Measurements from ENCODE around the gene KAZN. TPM values are rescaled to one million over a fixed set of nuclear protein-coding genes. Genes with fewer than 3 reads are reported as not detected.

The KAZN gene
- total RNA-seq, 1 donor from 2014 or later: 9.4 TPM

GRCh38 chr1:14742181-14742980 is 143.9 kb downstream of the KAZN start:
- Mint-ChIP-seq H3K9me3 (ENCODE audit: unreplicated experiment) (peaks cover 2% of the 10 kb centered on the region), H3K27me3 (ENCODE audit: low read depth, unreplicated experiment) (peaks cover 4% of the 10 kb centered on the region), H3K27ac (ENCODE audit: unreplicated experiment) (peak overlapping the region; percentile 93), H3K36me3 (ENCODE audit: low read depth, unreplicated experiment) (no peaks in the 10 kb centered on the region), H3K4me1 (ENCODE audit: low read depth, unreplicated experiment) (peaks cover 26% of the 10 kb centered on the region), H3K4me3 (ENCODE audit: unreplicated experiment) (no peak overlapping the region)
- Histone ChIP-seq H3K9me3 (ENCODE audit: insufficient read depth, low read depth, low read length) (no peaks in the 10 kb centered on the region), H3K4me3 (ENCODE audit: insufficient read depth, low read depth, low read length) (no peak overlapping the region), H3K4me2 (ENCODE audit: low read length) (peak overlapping the region; percentile 64), H3K4me1 (ENCODE audit: insufficient read depth, low read length) (peaks cover 22% of the 10 kb centered on the region), H2AFZ (ENCODE audit: low read depth, low read length) (peak overlapping the region; percentile 7), H3K36me3 (ENCODE audit: insufficient read depth, low read length) (no peaks in the 10 kb centered on the region), H4K20me1 (ENCODE audit: insufficient read depth, low read length) (no peaks in the 10 kb centered on the region), H3K27ac (ENCODE audit: low read depth, low read length) (peak overlapping the region; percentile 68), H3K9ac (ENCODE audit: low read length) (peak overlapping the region; percentile 51), H3K27me3 (ENCODE audit: insufficient read depth, low read length) (peaks cover 11% of the 10 kb centered on the region), H3K79me2 (ENCODE audit: insufficient read depth, low read length) (no peaks in the 10 kb centered on the region)
- no peak for TF ChIP-seq CTCF (IDR thresholded peaks at IDR 0.05; ENCODE audit: insufficient read depth, low read depth, low read length)
- no peak for TF ChIP-seq EZH2 (IDR thresholded peaks at IDR 0.05; ENCODE audit: insufficient read depth, low read length)
- peak; percentile 99 for DNase-seq (ENCODE audit: low read depth)
- FAIRE-seq: peak; percentile 87

- Histone ChIP-seq H3K9ac (ENCODE audit: low read length) (no peak overlapping the region), H2AFZ (ENCODE audit: low read depth, low read length) (no peak overlapping the region), H3K4me1 (ENCODE audit: insufficient read depth, low read length) (peaks cover 18% of the 10 kb centered on the region), H4K20me1 (ENCODE audit: insufficient read depth, low read length) (no peaks in the 10 kb centered on the region), H3K36me3 (ENCODE audit: insufficient read depth, low read length) (no peaks in the 10 kb centered on the region), H3K9me3 (ENCODE audit: insufficient read depth, low read depth, low read length) (no peaks in the 10 kb centered on the region), H3K4me3 (ENCODE audit: insufficient read depth, low read depth, low read length) (no peak overlapping the region), H3K4me2 (ENCODE audit: low read length) (no peak overlapping the region), H3K79me2 (ENCODE audit: insufficient read depth, low read length) (no peaks in the 10 kb centered on the region), H3K27ac (ENCODE audit: low read depth, low read length) (no peak overlapping the region), H3K27me3 (ENCODE audit: insufficient read depth, low read length) (peaks cover 6% of the 10 kb centered on the region)
- H3K27ac Mint-ChIP-seq (ENCODE audit: unreplicated experiment): peak overlapping the region; percentile 93
- peaks cover 31% of the 10 kb centered on the region for H3K4me1 Mint-ChIP-seq (ENCODE audit: low read depth, unreplicated experiment)
- DNase-seq (ENCODE audit: low read depth) (no peak), FAIRE-seq (no peak)
- H3K36me3 Mint-ChIP-seq (ENCODE audit: low read depth, unreplicated experiment): no peaks in the 10 kb centered on the region
- no peak for TF ChIP-seq EZH2 (IDR thresholded peaks at IDR 0.05; ENCODE audit: insufficient read depth, low read length)
- H3K27me3 Mint-ChIP-seq (ENCODE audit: low read depth, unreplicated experiment): peaks cover 4% of the 10 kb centered on the region
- no peak overlapping the region for H3K4me3 Mint-ChIP-seq (ENCODE audit: unreplicated experiment)
- peaks cover 2% of the 10 kb centered on the region for H3K9me3 Mint-ChIP-seq (ENCODE audit: unreplicated experiment)
Observed at GRCh38 chr1:14743368-14743767, 144.9 kb downstream of the KAZN start.

- no peak overlapping the region for H2AFZ ChIP-seq (ENCODE audit: low read depth, low read length)
- FAIRE-seq (no peak), DNase-seq (ENCODE audit: low read depth) (no peak)
- no peak overlapping the region for H3K4me3 Mint-ChIP-seq (ENCODE audit: unreplicated experiment)
- H3K9me3 ChIP-seq (ENCODE audit: insufficient read depth, low read depth, low read length): no peaks in the 10 kb centered on the region
- TF ChIP-seq CTCF (IDR thresholded peaks at IDR 0.05; ENCODE audit: insufficient read depth, low read depth, low read length) (no peak), EZH2 (IDR thresholded peaks at IDR 0.05; ENCODE audit: insufficient read depth, low read length) (no peak)
- H3K9ac ChIP-seq (ENCODE audit: low read length): no peak overlapping the region
- no peaks in the 10 kb centered on the region for H4K20me1 ChIP-seq (ENCODE audit: insufficient read depth, low read length)
- no peaks in the 10 kb centered on the region for H3K36me3 ChIP-seq (ENCODE audit: insufficient read depth, low read length)
- H3K4me2 ChIP-seq (ENCODE audit: low read length): no peak overlapping the region
- H3K9me3 Mint-ChIP-seq (ENCODE audit: unreplicated experiment): peaks cover 2% of the 10 kb centered on the region
- no peak overlapping the region for H3K27ac ChIP-seq (ENCODE audit: low read depth, low read length)
- no peaks in the 10 kb centered on the region for H3K79me2 ChIP-seq (ENCODE audit: insufficient read depth, low read length)
- H3K27me3 Mint-ChIP-seq (ENCODE audit: low read depth, unreplicated experiment): no peaks in the 10 kb centered on the region
- no peak overlapping the region for H3K4me3 ChIP-seq (ENCODE audit: insufficient read depth, low read depth, low read length)
- H3K36me3 Mint-ChIP-seq (ENCODE audit: low read depth, unreplicated experiment): no peaks in the 10 kb centered on the region
- peaks cover 14% of the 10 kb centered on the region for H3K4me1 ChIP-seq (ENCODE audit: insufficient read depth, low read length)
- H3K4me1 Mint-ChIP-seq (ENCODE audit: low read depth, unreplicated experiment): peaks cover 32% of the 10 kb centered on the region
- H3K27me3 ChIP-seq (ENCODE audit: insufficient read depth, low read length): no peaks in the 10 kb centered on the region
- H3K27ac Mint-ChIP-seq (ENCODE audit: unreplicated experiment): peak overlapping the region; percentile 66
Observed at GRCh38 chr1:14745001-14745720, 146.7 kb downstream of the KAZN start.
